GM23338 (cell line): ENCODE data around the gene FXYD6. TPM values are rescaled to one million over a fixed set of nuclear protein-coding genes. Genes with fewer than 3 reads are reported as not detected.

Experiments used
- ATAC-seq: fragments of 200-7000 bp; cut with Tn5 transposase; 3 replicates; pipeline ENCODE4 v1.9.1; 2020
- DNase-seq: peaks from one replicate; pipeline ENCODE4 v3.0.0-alpha.2; 2015; ENCODE audit warnings: low spot score
- H2AFZ ChIP-seq: fragments of 200-600 bp; sonication (generic); 2 replicates; pipeline ENCODE4 v1.8.0; 2016; ENCODE audit warnings: antibody characterized with exemption, mild to moderate bottlenecking, moderate library complexity
- H3F3A ChIP-seq: fragments of 200-600 bp; sonication (generic); replicated peaks from 2 replicates; pipeline ENCODE4 v1.8.0; 2017; ENCODE audit warnings: antibody characterized with exemption, mixed run types, low read depth
- H3K27ac ChIP-seq: fragments of 200-600 bp; sonication (generic); 2 replicates; pipeline ENCODE4 v1.6.1; 2016; ENCODE audit warnings: low read depth
- H3K27me3 ChIP-seq: fragments of 200-600 bp; sonication (generic); 2 replicates; pipeline ENCODE4 v1.8.0; 2016; ENCODE audit warnings: mild to moderate bottlenecking, mixed run types, moderate library complexity; ENCODE audit not compliant: insufficient read depth
- H3K36me3 ChIP-seq: fragments of 200-600 bp; sonication (generic); 2 replicates; pipeline ENCODE4 v1.8.0; 2016; ENCODE audit warnings: mild to moderate bottlenecking; ENCODE audit not compliant: insufficient read depth
- H3K4me1 ChIP-seq: fragments of 200-600 bp; sonication (generic); 2 replicates; pipeline ENCODE4 v1.8.0; 2016; ENCODE audit warnings: mild to moderate bottlenecking, moderate library complexity; ENCODE audit not compliant: insufficient read depth
- H3K4me2 ChIP-seq: fragments of 200-600 bp; sonication (generic); 2 replicates; pipeline ENCODE4 v1.7.1; 2017; ENCODE audit warnings: mixed run types
- H3K4me3 ChIP-seq: fragments of 200-600 bp; sonication (generic); 2 replicates; pipeline ENCODE4 v1.6.1; 2016; ENCODE audit warnings: mixed run types
- H3K79me2 ChIP-seq: fragments of 200-600 bp; sonication (generic); replicated peaks from 2 replicates; pipeline ENCODE4 v1.8.0; 2017; ENCODE audit warnings: mild to moderate bottlenecking; ENCODE audit not compliant: insufficient read depth
- H3K9me2 ChIP-seq: fragments of 200-600 bp; sonication (generic); 2 replicates; pipeline ENCODE4 v1.8.0; 2017; ENCODE audit not compliant: insufficient read depth
- H4K20me1 ChIP-seq: fragments of 200-600 bp; sonication (generic); replicated peaks from 2 replicates; pipeline ENCODE4 v1.8.0; 2017; ENCODE audit warnings: mild to moderate bottlenecking; ENCODE audit not compliant: insufficient read depth
- H3K27ac Mint-ChIP-seq: 2 replicates; pipeline ENCODE4 v1.8.0; 2020; ENCODE audit warnings: inconsistent platforms, mild to moderate bottlenecking, moderate library complexity, mixed read lengths
- H3K27me3 Mint-ChIP-seq: 3 replicates; pipeline ENCODE4 v1.8.0; 2022; ENCODE audit warnings: low read depth, mild to moderate bottlenecking, moderate library complexity, mixed read lengths, inconsistent platforms; ENCODE audit not compliant: insufficient read depth, poor library complexity
- H3K36me3 Mint-ChIP-seq: 3 replicates; pipeline ENCODE4 v1.8.0; 2021; ENCODE audit warnings: low read depth, mild to moderate bottlenecking, inconsistent platforms, moderate library complexity, mixed read lengths
- H3K4me1 Mint-ChIP-seq: 3 replicates; pipeline ENCODE4 v1.8.0; 2020; ENCODE audit warnings: mild to moderate bottlenecking, inconsistent platforms, mixed read lengths
- H3K4me3 Mint-ChIP-seq: 3 replicates; pipeline ENCODE4 v1.8.0; 2021; ENCODE audit warnings: moderate library complexity, mild to moderate bottlenecking, inconsistent platforms, mixed read lengths
- H3K9me3 Mint-ChIP-seq: 3 replicates; pipeline ENCODE4 v1.8.0; 2020; ENCODE audit warnings: moderate library complexity, mild to moderate bottlenecking, inconsistent platforms, mixed read lengths
- CREB1 ChIP-seq: fragments of 250-450 bp; sonication (Bioruptor Pico); IDR thresholded peaks from 2 replicates; pipeline ENCODE4 v1.5.0; 2020; ENCODE audit warnings: low read depth, mild to moderate bottlenecking, moderate library complexity
- EZH2 ChIP-seq: fragments of 200-600 bp; sonication (generic); IDR thresholded peaks from one replicate; pipeline ENCODE4 v1.8.0; 2017; ENCODE audit warnings: antibody characterized with exemption, mild to moderate bottlenecking, low read depth; ENCODE audit not compliant: unreplicated experiment
- NANOG ChIP-seq: IDR thresholded peaks from 2 replicates; pipeline ENCODE4 v1.6.1; 2016; ENCODE audit warnings: antibody characterized with exemption, borderline replicate concordance
- ZNF114 ChIP-seq: fragments of 250-450 bp; sonication (Bioruptor Pico); IDR thresholded peaks from 2 replicates; pipeline ENCODE4 v1.5.0; 2020; ENCODE audit warnings: mild to moderate bottlenecking, moderate library complexity
- ZNF331 ChIP-seq: fragments of 250-450 bp; sonication (Bioruptor Pico); IDR thresholded peaks from 2 replicates; pipeline ENCODE4 v1.5.0; 2020; ENCODE audit warnings: low read depth, mild to moderate bottlenecking, moderate library complexity
- polyA plus RNA-seq: library from polyadenylated mRNA; unstranded; fragments of >200 nt; fragmentation: Nextera tagmentation; extraction: Ambion mirVana; gene quantifications from 2 replicates; pipeline ENCODE4 v1.2.1, GENCODE V29; 2016
- total RNA-seq: library from RNA; depleted of rRNA; stranded (reverse); fragments of >200 nt; shearing (Covaris generic); gene quantifications from 2 replicates; pipeline ENCODE4 v1.2.3, GENCODE V29; 2014
- TF ChIP-seq, protein P1 (sequence below): fragments of 250-450 bp; sonication (Bioruptor Pico); IDR thresholded peaks from 2 replicates; pipeline ENCODE4 v1.5.0; 2020; ENCODE audit warnings: mild to moderate bottlenecking, moderate library complexity
- TF ChIP-seq, protein P2 (sequence below), 2 experiments: fragments of 200-600 bp in 1 of 2; sonication (generic) in 1 of 2; conservative IDR thresholded peaks; 2 replicates each; pipeline versions ENCODE4 v1.5.1 to v1.6.1; 2016 to 2017; ENCODE audit warnings: antibody characterized with exemption in 2 of 2, low read depth in 2 of 2, mild to moderate bottlenecking in 2 of 2, moderate library complexity in 1 of 2

Gene FXYD6
- total and polyA plus RNA-seq, 2 experiments from 2014 or later = 26.2 to 30.7 TPM

DNA sequence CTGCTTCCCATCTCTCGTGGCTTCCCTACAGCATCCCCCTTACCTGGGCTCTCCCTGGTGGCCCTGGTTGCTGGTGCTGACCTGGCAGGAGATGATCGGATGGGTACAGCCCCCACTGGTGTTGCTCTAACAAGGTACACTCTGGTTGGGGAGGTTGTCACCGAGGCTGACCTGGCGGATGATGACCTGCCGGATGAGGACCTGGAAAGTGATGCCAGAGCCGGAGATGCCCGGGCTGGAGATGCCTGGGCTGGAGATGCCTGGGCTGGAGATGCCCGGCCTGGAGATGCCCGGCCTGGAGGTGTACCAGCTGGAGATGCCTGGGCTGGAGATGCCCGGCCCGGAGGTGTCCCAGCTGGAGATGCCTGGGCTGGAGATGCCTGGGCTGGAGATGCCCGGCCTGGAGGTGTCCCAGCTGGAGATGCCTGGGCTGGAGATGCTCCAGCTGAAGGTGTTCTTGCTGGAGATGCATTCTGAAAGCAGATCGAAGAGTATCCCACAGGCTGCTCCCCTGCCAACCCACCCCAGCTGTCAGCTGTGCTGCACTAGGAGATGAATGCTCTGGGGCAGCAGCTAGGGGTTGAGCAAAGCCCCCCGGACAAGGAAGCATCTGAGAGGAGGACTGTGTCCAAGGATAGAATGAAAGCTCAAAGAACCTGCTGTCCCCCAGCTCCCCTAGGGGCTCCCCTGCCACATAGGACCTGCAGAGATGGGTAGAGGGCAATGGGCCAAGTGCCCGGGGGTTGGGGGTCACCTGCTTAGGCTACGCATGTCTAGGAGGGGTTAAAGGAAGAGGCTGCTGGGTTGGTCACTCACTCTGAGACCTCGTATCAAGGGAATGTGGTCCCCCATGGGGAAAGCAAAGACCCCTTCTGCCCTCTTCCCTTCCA is 42.2 kb upstream of the FXYD6 start (continued):
- TF ChIP-seq, protein P1, sequence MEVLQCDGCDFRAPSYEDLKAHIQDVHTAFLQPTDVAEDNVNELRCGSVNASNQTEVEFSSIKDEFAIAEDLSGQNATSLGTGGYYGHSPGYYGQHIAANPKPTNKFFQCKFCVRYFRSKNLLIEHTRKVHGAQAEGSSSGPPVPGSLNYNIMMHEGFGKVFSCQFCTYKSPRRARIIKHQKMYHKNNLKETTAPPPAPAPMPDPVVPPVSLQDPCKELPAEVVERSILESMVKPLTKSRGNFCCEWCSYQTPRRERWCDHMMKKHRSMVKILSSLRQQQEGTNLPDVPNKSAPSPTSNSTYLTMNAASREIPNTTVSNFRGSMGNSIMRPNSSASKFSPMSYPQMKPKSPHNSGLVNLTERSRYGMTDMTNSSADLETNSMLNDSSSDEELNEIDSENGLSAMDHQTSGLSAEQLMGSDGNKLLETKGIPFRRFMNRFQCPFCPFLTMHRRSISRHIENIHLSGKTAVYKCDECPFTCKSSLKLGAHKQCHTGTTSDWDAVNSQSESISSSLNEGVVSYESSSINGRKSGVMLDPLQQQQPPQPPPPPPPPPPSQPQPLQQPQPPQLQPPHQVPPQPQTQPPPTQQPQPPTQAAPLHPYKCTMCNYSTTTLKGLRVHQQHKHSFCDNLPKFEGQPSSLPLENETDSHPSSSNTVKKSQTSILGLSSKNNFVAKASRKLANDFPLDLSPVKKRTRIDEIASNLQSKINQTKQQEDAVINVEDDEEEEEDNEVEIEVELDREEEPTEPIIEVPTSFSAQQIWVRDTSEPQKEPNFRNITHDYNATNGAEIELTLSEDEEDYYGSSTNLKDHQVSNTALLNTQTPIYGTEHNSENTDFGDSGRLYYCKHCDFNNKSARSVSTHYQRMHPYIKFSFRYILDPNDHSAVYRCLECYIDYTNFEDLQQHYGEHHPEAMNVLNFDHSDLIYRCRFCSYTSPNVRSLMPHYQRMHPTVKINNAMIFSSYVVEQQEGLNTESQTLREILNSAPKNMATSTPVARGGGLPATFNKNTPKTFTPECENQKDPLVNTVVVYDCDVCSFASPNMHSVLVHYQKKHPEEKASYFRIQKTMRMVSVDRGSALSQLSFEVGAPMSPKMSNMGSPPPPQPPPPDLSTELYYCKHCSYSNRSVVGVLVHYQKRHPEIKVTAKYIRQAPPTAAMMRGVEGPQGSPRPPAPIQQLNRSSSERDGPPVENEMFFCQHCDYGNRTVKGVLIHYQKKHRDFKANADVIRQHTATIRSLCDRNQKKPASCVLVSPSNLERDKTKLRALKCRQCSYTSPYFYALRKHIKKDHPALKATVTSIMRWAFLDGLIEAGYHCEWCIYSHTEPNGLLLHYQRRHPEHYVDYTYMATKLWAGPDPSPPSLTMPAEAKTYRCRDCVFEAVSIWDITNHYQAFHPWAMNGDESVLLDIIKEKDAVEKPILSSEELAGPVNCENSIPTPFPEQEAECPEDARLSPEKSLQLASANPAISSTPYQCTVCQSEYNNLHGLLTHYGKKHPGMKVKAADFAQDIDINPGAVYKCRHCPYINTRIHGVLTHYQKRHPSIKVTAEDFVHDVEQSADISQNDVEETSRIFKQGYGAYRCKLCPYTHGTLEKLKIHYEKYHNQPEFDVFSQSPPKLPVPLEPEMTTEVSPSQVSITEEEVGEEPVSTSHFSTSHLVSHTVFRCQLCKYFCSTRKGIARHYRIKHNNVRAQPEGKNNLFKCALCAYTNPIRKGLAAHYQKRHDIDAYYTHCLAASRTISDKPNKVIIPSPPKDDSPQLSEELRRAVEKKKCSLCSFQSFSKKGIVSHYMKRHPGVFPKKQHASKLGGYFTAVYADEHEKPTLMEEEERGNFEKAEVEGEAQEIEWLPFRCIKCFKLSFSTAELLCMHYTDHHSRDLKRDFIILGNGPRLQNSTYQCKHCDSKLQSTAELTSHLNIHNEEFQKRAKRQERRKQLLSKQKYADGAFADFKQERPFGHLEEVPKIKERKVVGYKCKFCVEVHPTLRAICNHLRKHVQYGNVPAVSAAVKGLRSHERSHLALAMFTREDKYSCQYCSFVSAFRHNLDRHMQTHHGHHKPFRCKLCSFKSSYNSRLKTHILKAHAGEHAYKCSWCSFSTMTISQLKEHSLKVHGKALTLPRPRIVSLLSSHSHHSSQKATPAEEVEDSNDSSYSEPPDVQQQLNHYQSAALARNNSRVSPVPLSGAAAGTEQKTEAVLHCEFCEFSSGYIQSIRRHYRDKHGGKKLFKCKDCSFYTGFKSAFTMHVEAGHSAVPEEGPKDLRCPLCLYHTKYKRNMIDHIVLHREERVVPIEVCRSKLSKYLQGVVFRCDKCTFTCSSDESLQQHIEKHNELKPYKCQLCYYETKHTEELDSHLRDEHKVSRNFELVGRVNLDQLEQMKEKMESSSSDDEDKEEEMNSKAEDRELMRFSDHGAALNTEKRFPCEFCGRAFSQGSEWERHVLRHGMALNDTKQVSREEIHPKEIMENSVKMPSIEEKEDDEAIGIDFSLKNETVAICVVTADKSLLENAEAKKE (CRISPR knock-in tag) = no peak
- TF ChIP-seq NANOG = no peak

DNA sequence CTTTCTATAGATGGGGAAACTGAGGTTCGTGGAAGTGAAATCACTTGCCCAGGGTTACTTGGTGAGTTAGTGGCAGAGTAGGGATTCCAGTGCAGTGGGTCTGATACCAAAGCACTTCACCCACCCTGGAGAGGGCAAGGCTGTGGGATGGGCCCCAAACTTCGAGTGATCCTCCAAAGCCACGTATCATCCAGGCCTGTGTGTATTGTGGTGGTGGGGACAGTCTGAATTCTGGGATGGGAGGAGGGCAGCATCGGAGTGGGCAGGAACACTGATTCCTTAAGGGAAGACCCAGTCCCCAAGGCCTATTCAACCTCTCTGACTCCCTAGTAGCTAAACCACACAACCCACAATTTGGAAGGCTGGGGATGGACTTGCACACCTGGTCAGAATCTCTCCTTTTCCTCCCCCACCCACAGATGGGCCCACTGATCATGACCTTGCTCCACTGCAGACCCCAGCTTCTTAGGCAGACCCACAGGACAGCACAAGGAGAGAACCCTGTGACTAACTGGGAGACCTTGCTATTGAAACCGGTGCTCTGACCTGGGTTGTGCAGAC is 41.2 kb upstream of the FXYD6 start:
- H3K79me2 ChIP-seq = no peaks in the 10 kb centered on the region
- H3K9me2 ChIP-seq = no peaks in the 10 kb centered on the region
- TF ChIP-seq CREB1 (CRISPR knock-in tag) (no peak), ZNF114 (CRISPR knock-in tag) (no peak), ZNF331 (CRISPR knock-in tag) (no peak), EZH2 (no peak)
- TF ChIP-seq, protein P2, sequence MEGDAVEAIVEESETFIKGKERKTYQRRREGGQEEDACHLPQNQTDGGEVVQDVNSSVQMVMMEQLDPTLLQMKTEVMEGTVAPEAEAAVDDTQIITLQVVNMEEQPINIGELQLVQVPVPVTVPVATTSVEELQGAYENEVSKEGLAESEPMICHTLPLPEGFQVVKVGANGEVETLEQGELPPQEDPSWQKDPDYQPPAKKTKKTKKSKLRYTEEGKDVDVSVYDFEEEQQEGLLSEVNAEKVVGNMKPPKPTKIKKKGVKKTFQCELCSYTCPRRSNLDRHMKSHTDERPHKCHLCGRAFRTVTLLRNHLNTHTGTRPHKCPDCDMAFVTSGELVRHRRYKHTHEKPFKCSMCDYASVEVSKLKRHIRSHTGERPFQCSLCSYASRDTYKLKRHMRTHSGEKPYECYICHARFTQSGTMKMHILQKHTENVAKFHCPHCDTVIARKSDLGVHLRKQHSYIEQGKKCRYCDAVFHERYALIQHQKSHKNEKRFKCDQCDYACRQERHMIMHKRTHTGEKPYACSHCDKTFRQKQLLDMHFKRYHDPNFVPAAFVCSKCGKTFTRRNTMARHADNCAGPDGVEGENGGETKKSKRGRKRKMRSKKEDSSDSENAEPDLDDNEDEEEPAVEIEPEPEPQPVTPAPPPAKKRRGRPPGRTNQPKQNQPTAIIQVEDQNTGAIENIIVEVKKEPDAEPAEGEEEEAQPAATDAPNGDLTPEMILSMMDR (conservative IDR thresholded peaks at IDR 0.05; ENCODE audit: low read depth in 2 of 2) = no peak
- H3K4me2 ChIP-seq = no peak overlapping the region
- no peaks in the 10 kb centered on the region for H4K20me1 ChIP-seq
- H3K36me3 ChIP-seq = no peaks in the 10 kb centered on the region
- no peak overlapping the region for H2AFZ ChIP-seq
- Mint-ChIP-seq H3K27ac (no peak overlapping the region), H3K36me3 (no peaks in the 10 kb centered on the region), H3K9me3 (no peaks in the 10 kb centered on the region), H3K4me1 (peaks cover 8% of the 10 kb centered on the region), H3K27me3 (peaks cover 17% of the 10 kb centered on the region), H3K4me3 (no peak overlapping the region)
- H3K4me3 ChIP-seq = no peak overlapping the region
- no peak for ATAC-seq
- H3K27ac ChIP-seq = no peak overlapping the region
- H3K27me3 ChIP-seq = no peaks in the 10 kb centered on the region
- H3F3A ChIP-seq = no peaks in the 10 kb centered on the region
- H3K4me1 ChIP-seq = no peaks in the 10 kb centered on the region
- DNase-seq = no peak
